GM12878 (cell line): ENCODE data around the gene PCBP4.

Experiments used
- GABPA ChIP-seq: IDR thresholded peaks from 2 replicates; pipeline ENCODE4 v1.6.1; 2014; ENCODE audit warnings: antibody characterized with exemption, low read depth, mild to moderate bottlenecking, inconsistent platforms
- MXI1 ChIP-seq: fragments of 150-350 bp; IDR thresholded peaks from 2 replicates; pipeline ENCODE4 v1.6.1; 2011; ENCODE audit warnings: low read depth, mild to moderate bottlenecking, inconsistent platforms, low read length, improper control_type of control experiment
- NFYB ChIP-seq: IDR thresholded peaks from 2 replicates; pipeline ENCODE4 v1.6.1; 2011; ENCODE audit warnings: low read depth, mild to moderate bottlenecking, low read length, improper control_type of control experiment, moderate library complexity; ENCODE audit not compliant: insufficient read depth
- POLR2A ChIP-seq: IDR thresholded peaks from 2 replicates; pipeline ENCODE4 v1.6.1; 2011; ENCODE audit warnings: low read depth, mild to moderate bottlenecking, low read length
- SIN3A ChIP-seq: IDR thresholded peaks from 2 replicates; pipeline ENCODE4 v1.6.1; 2012; ENCODE audit warnings: low read depth, low read length, improper control_type of control experiment
- SMC3 ChIP-seq: IDR thresholded peaks from 2 replicates; pipeline ENCODE4 v1.6.1; 2011; ENCODE audit warnings: low read length, improper control_type of control experiment, borderline replicate concordance
- TF ChIP-seq, protein P1 (sequence below): fragments of 450-650 bp; IDR thresholded peaks from 2 replicates; pipeline ENCODE4 v1.6.1; 2017; ENCODE audit warnings: mild to moderate bottlenecking, moderate library complexity
- TF ChIP-seq, protein P2 (sequence below): IDR thresholded peaks from 2 replicates; pipeline ENCODE4 v1.6.1; 2011; ENCODE audit warnings: low read depth, low read length, improper control_type of control experiment, borderline replicate concordance
- TF ChIP-seq, protein P3 (sequence below), 3 experiments: IDR thresholded peaks in 2 of 3; conservative IDR thresholded peaks in 1 of 3; 2 replicates each; pipeline ENCODE4 v1.5.1; 2011; ENCODE audit warnings: low read depth in 3 of 3, low read length in 3 of 3, mild to moderate bottlenecking in 3 of 3, control low read depth in 2 of 3, moderate library complexity in 2 of 3, inconsistent platforms in 1 of 3, mixed read lengths in 1 of 3; ENCODE audit not compliant: control insufficient read depth in 2 of 3, insufficient read depth in 1 of 3; ENCODE audit errors: extremely low read depth in 1 of 3
- TF ChIP-seq, protein P4 (sequence below): IDR thresholded peaks from 2 replicates; pipeline ENCODE4 v1.6.1; 2012; ENCODE audit warnings: low read depth, low read length, improper control_type of control experiment

DNA sequence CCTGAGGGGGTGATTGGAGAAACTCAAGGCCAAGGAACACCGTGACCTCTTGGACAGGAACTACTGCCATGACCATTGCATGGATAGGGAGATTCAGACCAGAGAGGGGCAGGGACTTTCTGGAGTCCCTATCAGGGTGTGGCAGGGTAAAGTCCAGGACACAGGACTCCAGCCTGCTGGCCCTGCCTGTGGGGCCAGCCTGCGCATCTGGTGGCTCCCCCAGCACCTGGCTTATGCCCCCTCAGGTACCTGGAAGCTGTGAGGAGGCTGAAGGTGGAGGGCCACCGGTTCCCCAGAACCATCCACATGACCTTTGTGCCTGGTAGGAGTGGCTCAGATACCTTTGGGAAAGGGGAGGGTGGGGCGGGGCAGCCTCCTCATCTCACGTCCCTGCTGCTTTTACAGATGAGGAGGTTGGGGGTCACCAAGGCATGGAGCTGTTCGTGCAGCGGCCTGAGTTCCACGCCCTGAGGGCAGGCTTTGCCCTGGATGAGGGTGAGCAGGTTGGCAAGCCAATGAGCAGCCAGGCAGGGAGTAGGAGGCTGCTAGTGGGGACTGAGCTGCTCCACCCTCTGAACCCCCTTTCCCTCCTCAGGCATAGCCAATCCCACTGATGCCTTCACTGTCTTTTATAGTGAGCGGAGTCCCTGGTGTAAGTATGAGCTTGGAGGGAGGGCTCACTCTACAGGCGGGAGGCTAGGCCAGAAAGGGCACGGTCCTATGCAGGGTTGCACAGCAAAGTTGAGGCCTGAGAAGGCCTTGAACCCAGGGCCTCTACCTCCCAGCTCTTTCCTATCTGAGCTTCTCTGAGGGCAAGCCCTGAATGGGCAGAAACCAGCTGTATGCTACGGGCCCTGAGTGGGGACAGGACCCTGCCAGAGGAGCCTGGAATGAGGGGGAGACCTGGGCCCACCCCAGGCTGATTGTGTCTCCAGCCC, 19.0 kb upstream of the PCBP4 start:
- TF ChIP-seq POLR2A (no peak), SIN3A (no peak), NFYB (no peak), MXI1 (no peak), GABPA (no peak), SMC3 (no peak)
- TF ChIP-seq, protein P1, sequence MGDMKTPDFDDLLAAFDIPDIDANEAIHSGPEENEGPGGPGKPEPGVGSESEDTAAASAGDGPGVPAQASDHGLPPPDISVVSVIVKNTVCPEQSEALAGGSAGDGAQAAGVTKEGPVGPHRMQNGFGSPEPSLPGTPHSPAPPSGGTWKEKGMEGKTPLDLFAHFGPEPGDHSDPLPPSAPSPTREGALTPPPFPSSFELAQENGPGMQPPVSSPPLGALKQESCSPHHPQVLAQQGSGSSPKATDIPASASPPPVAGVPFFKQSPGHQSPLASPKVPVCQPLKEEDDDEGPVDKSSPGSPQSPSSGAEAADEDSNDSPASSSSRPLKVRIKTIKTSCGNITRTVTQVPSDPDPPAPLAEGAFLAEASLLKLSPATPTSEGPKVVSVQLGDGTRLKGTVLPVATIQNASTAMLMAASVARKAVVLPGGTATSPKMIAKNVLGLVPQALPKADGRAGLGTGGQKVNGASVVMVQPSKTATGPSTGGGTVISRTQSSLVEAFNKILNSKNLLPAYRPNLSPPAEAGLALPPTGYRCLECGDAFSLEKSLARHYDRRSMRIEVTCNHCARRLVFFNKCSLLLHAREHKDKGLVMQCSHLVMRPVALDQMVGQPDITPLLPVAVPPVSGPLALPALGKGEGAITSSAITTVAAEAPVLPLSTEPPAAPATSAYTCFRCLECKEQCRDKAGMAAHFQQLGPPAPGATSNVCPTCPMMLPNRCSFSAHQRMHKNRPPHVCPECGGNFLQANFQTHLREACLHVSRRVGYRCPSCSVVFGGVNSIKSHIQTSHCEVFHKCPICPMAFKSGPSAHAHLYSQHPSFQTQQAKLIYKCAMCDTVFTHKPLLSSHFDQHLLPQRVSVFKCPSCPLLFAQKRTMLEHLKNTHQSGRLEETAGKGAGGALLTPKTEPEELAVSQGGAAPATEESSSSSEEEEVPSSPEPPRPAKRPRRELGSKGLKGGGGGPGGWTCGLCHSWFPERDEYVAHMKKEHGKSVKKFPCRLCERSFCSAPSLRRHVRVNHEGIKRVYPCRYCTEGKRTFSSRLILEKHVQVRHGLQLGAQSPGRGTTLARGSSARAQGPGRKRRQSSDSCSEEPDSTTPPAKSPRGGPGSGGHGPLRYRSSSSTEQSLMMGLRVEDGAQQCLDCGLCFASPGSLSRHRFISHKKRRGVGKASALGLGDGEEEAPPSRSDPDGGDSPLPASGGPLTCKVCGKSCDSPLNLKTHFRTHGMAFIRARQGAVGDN: no peak
- TF ChIP-seq, protein P2, sequence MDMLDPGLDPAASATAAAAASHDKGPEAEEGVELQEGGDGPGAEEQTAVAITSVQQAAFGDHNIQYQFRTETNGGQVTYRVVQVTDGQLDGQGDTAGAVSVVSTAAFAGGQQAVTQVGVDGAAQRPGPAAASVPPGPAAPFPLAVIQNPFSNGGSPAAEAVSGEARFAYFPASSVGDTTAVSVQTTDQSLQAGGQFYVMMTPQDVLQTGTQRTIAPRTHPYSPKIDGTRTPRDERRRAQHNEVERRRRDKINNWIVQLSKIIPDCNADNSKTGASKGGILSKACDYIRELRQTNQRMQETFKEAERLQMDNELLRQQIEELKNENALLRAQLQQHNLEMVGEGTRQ: no peak
- TF ChIP-seq, protein P3, sequence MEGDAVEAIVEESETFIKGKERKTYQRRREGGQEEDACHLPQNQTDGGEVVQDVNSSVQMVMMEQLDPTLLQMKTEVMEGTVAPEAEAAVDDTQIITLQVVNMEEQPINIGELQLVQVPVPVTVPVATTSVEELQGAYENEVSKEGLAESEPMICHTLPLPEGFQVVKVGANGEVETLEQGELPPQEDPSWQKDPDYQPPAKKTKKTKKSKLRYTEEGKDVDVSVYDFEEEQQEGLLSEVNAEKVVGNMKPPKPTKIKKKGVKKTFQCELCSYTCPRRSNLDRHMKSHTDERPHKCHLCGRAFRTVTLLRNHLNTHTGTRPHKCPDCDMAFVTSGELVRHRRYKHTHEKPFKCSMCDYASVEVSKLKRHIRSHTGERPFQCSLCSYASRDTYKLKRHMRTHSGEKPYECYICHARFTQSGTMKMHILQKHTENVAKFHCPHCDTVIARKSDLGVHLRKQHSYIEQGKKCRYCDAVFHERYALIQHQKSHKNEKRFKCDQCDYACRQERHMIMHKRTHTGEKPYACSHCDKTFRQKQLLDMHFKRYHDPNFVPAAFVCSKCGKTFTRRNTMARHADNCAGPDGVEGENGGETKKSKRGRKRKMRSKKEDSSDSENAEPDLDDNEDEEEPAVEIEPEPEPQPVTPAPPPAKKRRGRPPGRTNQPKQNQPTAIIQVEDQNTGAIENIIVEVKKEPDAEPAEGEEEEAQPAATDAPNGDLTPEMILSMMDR (IDR thresholded peaks at IDR 0.05 in 2 of 3, conservative IDR thresholded peaks at IDR 0.05 in 1 of 3; ENCODE audit: control insufficient read depth in 2 of 3, extremely low read depth in 1 of 3, insufficient read depth in 1 of 3, low read depth in 3 of 3, low read length in 3 of 3): no peak
- TF ChIP-seq, protein P4, sequence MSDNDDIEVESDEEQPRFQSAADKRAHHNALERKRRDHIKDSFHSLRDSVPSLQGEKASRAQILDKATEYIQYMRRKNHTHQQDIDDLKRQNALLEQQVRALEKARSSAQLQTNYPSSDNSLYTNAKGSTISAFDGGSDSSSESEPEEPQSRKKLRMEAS: no peak
